IMR-90 (cell line): ENCODE measurements around the gene OVOL3. TPM values are rescaled to one million over a fixed set of nuclear protein-coding genes. Genes with fewer than 3 reads are reported as not detected.
A peak's percentile ranks its signal among the peaks of the same experiment; 100 is the strongest.

Source experiments
- ATAC-seq: fragments of 200-7000 bp; cut with Tn5 transposase; 2 replicates; pipeline ENCODE4 v1.9.1; 2020; ENCODE audit warnings: low read depth, mild to moderate bottlenecking, moderate library complexity
- BruUV-seq: library from RNA; stranded (reverse); fragments of 400-500 nt; replicated peaks from 2 replicates; lab custom pipeline; 2021; lab: Mats Ljungman, UMichigan
- CTCF ChIA-PET: fragments of 300-600 bp; formaldehyde crosslinking; extraction: SDS; loops from one replicate; lab custom pipeline; 2021; ENCODE audit warnings: antibody characterized with exemption; lab: Yijun Ruan, JAX
- POLR2A ChIA-PET: fragments of 300-600 bp; sonication (Branson Sonifier 250); formaldehyde crosslinking; loops from one replicate; lab custom pipeline; 2022; ENCODE audit warnings: antibody characterized with exemption; ENCODE audit not compliant: unreplicated experiment; lab: Charles Lee
- DNase-seq: peaks from one replicate; pipeline ENCODE4 v3.0.0; 2013
- H2AFZ ChIP-seq: replicated peaks from 2 replicates; pipeline ENCODE3; 2013; ENCODE audit warnings: low read length, mild to moderate bottlenecking; ENCODE audit not compliant: poor library complexity
- H2AK5ac ChIP-seq: 2 replicates; pipeline ENCODE4 v1.6.1; 2013; ENCODE audit warnings: low read depth, low read length, inconsistent platforms
- H2AK9ac ChIP-seq: replicated peaks from 2 replicates; pipeline ENCODE3; 2013; ENCODE audit warnings: mild to moderate bottlenecking, low read depth, low read length, moderate library complexity; ENCODE audit not compliant: poor library complexity
- H2BK120ac ChIP-seq: 2 replicates; pipeline ENCODE4 v1.6.1; 2013; ENCODE audit warnings: low read depth, low read length, inconsistent platforms
- H2BK15ac ChIP-seq: 3 replicates; pipeline ENCODE4 v1.6.1; 2013; ENCODE audit warnings: low read depth, low read length, inconsistent platforms
- H2BK20ac ChIP-seq: 2 replicates; pipeline ENCODE4 v1.6.1; 2013; ENCODE audit warnings: low read depth, mild to moderate bottlenecking, inconsistent platforms, low read length, moderate library complexity
- H2BK5ac ChIP-seq: 2 replicates; pipeline ENCODE4 v1.6.1; 2013; ENCODE audit warnings: mild to moderate bottlenecking, low read depth, low read length, inconsistent platforms; ENCODE audit not compliant: poor library complexity, severe bottlenecking
- H3K14ac ChIP-seq: replicated peaks from 2 replicates; pipeline ENCODE4 v1.6.1; 2013; ENCODE audit warnings: low read depth, low read length, inconsistent platforms
- H3K18ac ChIP-seq: 2 replicates; pipeline ENCODE4 v1.6.1; 2013; ENCODE audit warnings: low read depth, low read length, control low read depth
- H3K23ac ChIP-seq: 2 replicates; pipeline ENCODE4 v1.6.1; 2013; ENCODE audit warnings: low read depth, low read length, inconsistent platforms
- H3K27ac ChIP-seq: 2 replicates; pipeline ENCODE4 v1.5.1; 2013; ENCODE audit warnings: mild to moderate bottlenecking, control low read depth, low read length; ENCODE audit not compliant: insufficient read depth
- H3K27me3 ChIP-seq: 2 replicates; pipeline ENCODE4 v1.6.1; 2013; ENCODE audit warnings: low read length; ENCODE audit not compliant: control insufficient read depth, insufficient read depth
- H3K36me3 ChIP-seq: 2 replicates; pipeline ENCODE4 v1.6.1; 2013; ENCODE audit warnings: low read length, mixed read lengths; ENCODE audit not compliant: control insufficient read depth, insufficient read depth
- H3K4ac ChIP-seq: 2 replicates; pipeline ENCODE4 v1.6.1; 2013; ENCODE audit warnings: low read depth, low read length, inconsistent platforms
- H3K4me1 ChIP-seq: 2 replicates; pipeline ENCODE4 v1.6.1; 2013; ENCODE audit warnings: low read length, mixed read lengths; ENCODE audit not compliant: control insufficient read depth, insufficient read depth
- H3K4me2 ChIP-seq: 2 replicates; pipeline ENCODE4 v1.6.1; 2013; ENCODE audit warnings: low read depth, mild to moderate bottlenecking, control low read depth, low read length, moderate library complexity
- H3K4me3 ChIP-seq: 2 replicates; pipeline ENCODE4 v1.5.1; 2013; ENCODE audit warnings: low read depth, mild to moderate bottlenecking, control low read depth, low read length, moderate library complexity; ENCODE audit not compliant: insufficient read depth
- H3K56ac ChIP-seq: 2 replicates; pipeline ENCODE4 v1.6.1; 2013; ENCODE audit warnings: low read length, inconsistent platforms; ENCODE audit not compliant: insufficient read depth; ENCODE audit errors: extremely low read depth
- H3K79me1 ChIP-seq, 2 experiments: 2 replicates each; pipeline ENCODE4 v1.6.1; 2013; ENCODE audit warnings: low read length in 2 of 2, inconsistent platforms in 1 of 2, low read depth in 1 of 2
- H3K9ac ChIP-seq: 2 replicates; pipeline ENCODE4 v1.6.1; 2013; ENCODE audit warnings: low read depth, low read length, control low read depth
- H3K9me1 ChIP-seq: 2 replicates; pipeline ENCODE4 v1.6.1; 2013; ENCODE audit warnings: low read length, inconsistent platforms; ENCODE audit not compliant: insufficient read depth
- H3K9me3 ChIP-seq: 2 replicates; pipeline ENCODE4 v1.6.1; 2013; ENCODE audit warnings: low read length; ENCODE audit not compliant: control insufficient read depth, insufficient read depth
- H4K20me1 ChIP-seq: 2 replicates; pipeline ENCODE4 v1.6.1; 2013; ENCODE audit warnings: low read length, inconsistent platforms; ENCODE audit not compliant: insufficient read depth
- H4K5ac ChIP-seq: 2 replicates; pipeline ENCODE4 v1.6.1; 2013; ENCODE audit warnings: mild to moderate bottlenecking, low read depth, low read length, control low read depth
- H4K8ac ChIP-seq, 2 experiments: 2 replicates each; pipeline ENCODE4 v1.6.1; 2013; ENCODE audit warnings: low read depth in 2 of 2, low read length in 2 of 2, control low read depth in 1 of 2, inconsistent platforms in 1 of 2
- H4K91ac ChIP-seq: 2 replicates; pipeline ENCODE4 v1.6.1; 2013; ENCODE audit warnings: low read depth, low read length, inconsistent platforms; ENCODE audit not compliant: insufficient read depth
- CEBPB ChIP-seq: IDR thresholded peaks from 2 replicates; pipeline ENCODE4 v1.6.1; 2012; ENCODE audit warnings: low read depth, low read length, improper control_type of control experiment
- CHD1 ChIP-seq: IDR thresholded peaks from 2 replicates; pipeline ENCODE4 v1.6.1; 2012; ENCODE audit warnings: low read depth, low read length, improper control_type of control experiment
- POLR2A ChIP-seq: IDR thresholded peaks from 2 replicates; pipeline ENCODE4 v1.6.1; 2012; ENCODE audit warnings: mild to moderate bottlenecking, low read depth, low read length
- RCOR1 ChIP-seq: IDR thresholded peaks from 2 replicates; pipeline ENCODE4 v1.6.1; 2012; ENCODE audit warnings: mild to moderate bottlenecking, low read length, improper control_type of control experiment; ENCODE audit not compliant: insufficient replicate concordance
- SMC3 ChIP-seq: fragments of 150-350 bp; IDR thresholded peaks from 2 replicates; pipeline ENCODE4 v1.6.1; 2016; ENCODE audit warnings: low read depth, mild to moderate bottlenecking, antibody characterized with exemption, low read length, moderate library complexity
- WGBS, 2 experiments: methylation state at CpG; one replicate each; pipeline versions ENCODE4 v1.1.5 to v1.1.7; 2013; ENCODE audit warnings: missing lambda C conversion rate in 2 of 2; ENCODE audit not compliant: insufficient read length in 1 of 2; ENCODE audit errors: extremely low coverage in 2 of 2; 5-methylcytosine and 5-hydroxymethylcytosine counted together
- dilution Hi-C: fragments of 300-500 bp; cut with HindIII; formaldehyde crosslinking; loops from one replicate; pipeline ENCODE4 v1.14.3; 2018; ENCODE audit warnings: low sequenced_read_pairs; ENCODE audit not compliant: unreplicated experiment
- in situ Hi-C: fragments of 300-500 bp; cut with MboI; formaldehyde crosslinking; loops from 3 replicates; pipeline ENCODE4 v1.14.3; 2019; ENCODE audit warnings: low sequenced_read_pairs, inconsistent platforms, mixed read lengths
- intact Hi-C: fragments of 100-400 bp; cut with micrococcal nuclease; formaldehyde crosslinking; loops from 2 replicates; pipeline ENCODE4 v1.10.0; 2022
- polyA plus RNA-seq, 3 experiments: library from polyadenylated mRNA; depleted of rRNA; stranded (reverse); fragments of >200 nt; gene quantifications; 2 replicates each; pipeline ENCODE4 v1.2.3, GENCODE V29; 2012; ENCODE audit warnings: low replicate concordance in 1 of 3
- total RNA-seq: library from RNA; depleted of rRNA; stranded (reverse); fragments of >200 nt; gene quantifications from 2 replicates; pipeline ENCODE4 v1.2.3, GENCODE V29; 2012
- TF ChIP-seq, protein P1 (sequence below): conservative IDR thresholded peaks from 2 replicates; pipeline ENCODE4 v1.5.1; 2012; ENCODE audit warnings: mild to moderate bottlenecking, low read depth, low read length, improper control_type of control experiment
- TF ChIP-seq, protein P2 (sequence below): fragments of 150-350 bp; IDR thresholded peaks from 2 replicates; pipeline ENCODE4 v1.6.1; 2016; ENCODE audit warnings: low read depth, mild to moderate bottlenecking, low read length, moderate library complexity, borderline replicate concordance

The OVOL3 gene
- total and polyA plus RNA-seq, 2 of the 4 experiments (the other 2 are of a cell fraction) = not detected

DNA sequence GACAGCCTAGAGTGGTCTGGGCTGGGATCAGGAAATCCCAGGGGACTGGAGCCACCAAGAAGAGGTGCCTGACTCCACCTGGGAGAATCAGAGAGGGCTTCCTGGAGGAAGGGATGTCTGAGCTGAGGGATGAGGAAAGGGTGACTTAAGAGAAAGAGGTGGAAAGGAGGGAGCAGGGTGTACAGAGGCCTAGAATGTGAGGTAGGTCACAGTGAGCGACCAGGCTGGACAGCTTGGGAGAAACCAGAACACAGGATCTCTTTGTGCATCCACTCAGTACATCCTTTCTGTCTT lies 5.3 kb downstream of the OVOL3 start:
- H2BK15ac ChIP-seq = no peak overlapping the region
- no peak overlapping the region for H2BK120ac ChIP-seq
- H2AK9ac ChIP-seq = peak overlapping the region; percentile 99
- H2BK20ac ChIP-seq = no peak overlapping the region
- peaks cover 27 to 66% of the 10 kb centered on the region in 2 experiments for H3K79me1 ChIP-seq
- ChIA-PET CTCF (interaction anchor here (3.5 kb wide), 1 partner anchor 11 kb away, joined by 14 read pairs; no protein-coding TSS in a partner anchor), POLR2A (no interaction called here)
- peak overlapping the region; percentile 93 for H3K4ac ChIP-seq
- WGBS, 2 experiments = no CpG with 5 or more reads among the region's 1 CpG
- H2BK5ac ChIP-seq = peak overlapping the region; percentile 4
- H4K5ac ChIP-seq = peak overlapping the region; percentile 65; the same call in 1 of the 2 replicates
- peaks cover 7% of the 10 kb centered on the region for H3K4me1 ChIP-seq
- BruUV-seq = no TSS peak
- peak overlapping the region; percentile 90 for H3K23ac ChIP-seq
- peak overlapping the region; percentile 34 to 95; a peak in 3 of 4 replicates for H4K8ac ChIP-seq
- no peak for DNase-seq
- peak overlapping the region; percentile 83 for H3K9ac ChIP-seq
- H3K9me1 ChIP-seq = 0 out of 2 replicates have a peak, but pooled peaks cover 6% of the 10 kb centered on the region
- peak overlapping the region; percentile 99 for H2AK5ac ChIP-seq
- no peaks in the 10 kb centered on the region for H3K27me3 ChIP-seq
- peak overlapping the region; percentile 71 for H3K27ac ChIP-seq
- peak overlapping the region; percentile 43; the same call in 1 of the 2 replicates for H3K56ac ChIP-seq
- H4K91ac ChIP-seq = peak overlapping the region; percentile 24
- dilution Hi-C loops (no loop called here), in situ Hi-C loops (no loop called here), intact Hi-C loops (no loop called here)
- ATAC-seq = no peak
- H3K9me3 ChIP-seq = no peaks in the 10 kb centered on the region
- H3K4me2 ChIP-seq = peak overlapping the region; percentile 94
- peaks cover 16% of the 10 kb centered on the region for H4K20me1 ChIP-seq
- peak overlapping the region; percentile 100 for H2AFZ ChIP-seq
- H3K36me3 ChIP-seq = peaks cover 28% of the 10 kb centered on the region
- H3K18ac ChIP-seq = no peak overlapping the region
- no peak for TF ChIP-seq CEBPB
- TF ChIP-seq SMC3 = no peak
- no peak for TF ChIP-seq POLR2A
- TF ChIP-seq, protein P1, sequence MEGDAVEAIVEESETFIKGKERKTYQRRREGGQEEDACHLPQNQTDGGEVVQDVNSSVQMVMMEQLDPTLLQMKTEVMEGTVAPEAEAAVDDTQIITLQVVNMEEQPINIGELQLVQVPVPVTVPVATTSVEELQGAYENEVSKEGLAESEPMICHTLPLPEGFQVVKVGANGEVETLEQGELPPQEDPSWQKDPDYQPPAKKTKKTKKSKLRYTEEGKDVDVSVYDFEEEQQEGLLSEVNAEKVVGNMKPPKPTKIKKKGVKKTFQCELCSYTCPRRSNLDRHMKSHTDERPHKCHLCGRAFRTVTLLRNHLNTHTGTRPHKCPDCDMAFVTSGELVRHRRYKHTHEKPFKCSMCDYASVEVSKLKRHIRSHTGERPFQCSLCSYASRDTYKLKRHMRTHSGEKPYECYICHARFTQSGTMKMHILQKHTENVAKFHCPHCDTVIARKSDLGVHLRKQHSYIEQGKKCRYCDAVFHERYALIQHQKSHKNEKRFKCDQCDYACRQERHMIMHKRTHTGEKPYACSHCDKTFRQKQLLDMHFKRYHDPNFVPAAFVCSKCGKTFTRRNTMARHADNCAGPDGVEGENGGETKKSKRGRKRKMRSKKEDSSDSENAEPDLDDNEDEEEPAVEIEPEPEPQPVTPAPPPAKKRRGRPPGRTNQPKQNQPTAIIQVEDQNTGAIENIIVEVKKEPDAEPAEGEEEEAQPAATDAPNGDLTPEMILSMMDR = no peak
- no peak for TF ChIP-seq RCOR1
- TF ChIP-seq, protein P2, sequence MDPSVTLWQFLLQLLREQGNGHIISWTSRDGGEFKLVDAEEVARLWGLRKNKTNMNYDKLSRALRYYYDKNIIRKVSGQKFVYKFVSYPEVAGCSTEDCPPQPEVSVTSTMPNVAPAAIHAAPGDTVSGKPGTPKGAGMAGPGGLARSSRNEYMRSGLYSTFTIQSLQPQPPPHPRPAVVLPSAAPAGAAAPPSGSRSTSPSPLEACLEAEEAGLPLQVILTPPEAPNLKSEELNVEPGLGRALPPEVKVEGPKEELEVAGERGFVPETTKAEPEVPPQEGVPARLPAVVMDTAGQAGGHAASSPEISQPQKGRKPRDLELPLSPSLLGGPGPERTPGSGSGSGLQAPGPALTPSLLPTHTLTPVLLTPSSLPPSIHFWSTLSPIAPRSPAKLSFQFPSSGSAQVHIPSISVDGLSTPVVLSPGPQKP = no peak
- TF ChIP-seq CHD1 = no peak
- peak overlapping the region; percentile 63 for H3K4me3 ChIP-seq
- H3K14ac ChIP-seq = peak overlapping the region; percentile 88
